OCI-LY7 (cell line): Measurements from ENCODE around the gene DCLK3. TPM values are rescaled to one million over a fixed set of nuclear protein-coding genes. Genes with fewer than 3 reads are reported as not detected.

Experiments
- BruUV-seq: library from RNA; stranded (reverse); fragments of 400-500 nt; replicated peaks from 2 replicates; lab custom pipeline; 2021; lab: Mats Ljungman, UMichigan
- CTCF ChIA-PET: fragments of 300-600 bp; sonication (Branson Sonifier 250); formaldehyde crosslinking; loops from one replicate; lab custom pipeline; 2022; ENCODE audit warnings: antibody characterized with exemption; ENCODE audit not compliant: unreplicated experiment; lab: Charles Lee
- POLR2A ChIA-PET: fragments of 300-600 bp; sonication (Branson Sonifier 250); formaldehyde crosslinking; loops from one replicate; lab custom pipeline; 2022; ENCODE audit warnings: antibody characterized with exemption; lab: Charles Lee
- DNase-seq: peaks from one replicate; pipeline ENCODE4 v3.0.0-alpha.2; 2015; ENCODE audit warnings: low spot score
- H2AFZ ChIP-seq: fragments of 200-600 bp; sonication (generic), shearing (Covaris generic); 2 replicates; pipeline ENCODE4 v1.6.1; 2014; ENCODE audit warnings: mild to moderate bottlenecking, antibody characterized with exemption, low read length, moderate library complexity
- H3K27ac ChIP-seq: fragments of 200-600 bp; sonication (generic); 2 replicates; pipeline ENCODE4 v1.5.1; 2014; ENCODE audit warnings: mixed run types, low read depth, mild to moderate bottlenecking, moderate library complexity, low read length, inconsistent platforms; ENCODE audit not compliant: poor library complexity, severe bottlenecking
- H3K36me3 ChIP-seq: fragments of 200-600 bp; sonication (generic); 2 replicates; pipeline ENCODE4 v1.6.1; 2014; ENCODE audit warnings: mild to moderate bottlenecking, antibody characterized with exemption, low read length, moderate library complexity, mixed read lengths; ENCODE audit not compliant: insufficient read depth
- H3K4me1 ChIP-seq: fragments of 200-600 bp; sonication (generic); 2 replicates; pipeline ENCODE4 v1.5.1; 2014; ENCODE audit warnings: mild to moderate bottlenecking, low read length; ENCODE audit not compliant: insufficient read depth, poor library complexity, severe bottlenecking
- H3K4me2 ChIP-seq: fragments of 200-600 bp; sonication (generic); 2 replicates; pipeline ENCODE4 v1.6.1; 2014; ENCODE audit warnings: mild to moderate bottlenecking, low read length
- H3K4me3 ChIP-seq: fragments of 200-600 bp; sonication (generic); 2 replicates; pipeline ENCODE4 v1.5.1; 2014; ENCODE audit warnings: mild to moderate bottlenecking, low read depth, low read length; ENCODE audit not compliant: poor library complexity, severe bottlenecking
- H3K79me2 ChIP-seq: fragments of 200-600 bp; sonication (generic); 2 replicates; pipeline ENCODE4 v1.6.1; 2016; ENCODE audit warnings: low read depth, mild to moderate bottlenecking, low read length, moderate library complexity, mixed read lengths; ENCODE audit not compliant: insufficient read depth
- H3K9me2 ChIP-seq: fragments of 200-600 bp; sonication (generic); 2 replicates; pipeline ENCODE4 v1.6.1; 2016; ENCODE audit warnings: mild to moderate bottlenecking, low read length, mixed read lengths; ENCODE audit not compliant: insufficient read depth
- H3K9me3 ChIP-seq: fragments of 200-600 bp; sonication (generic); 2 replicates; pipeline ENCODE4 v1.6.1; 2014; ENCODE audit warnings: mild to moderate bottlenecking, mixed run types, low read length, mixed read lengths
- H4K20me1 ChIP-seq: fragments of 200-600 bp; sonication (generic); 2 replicates; pipeline ENCODE4 v1.6.1; 2014; ENCODE audit warnings: mild to moderate bottlenecking, antibody characterized with exemption, low read length, moderate library complexity, mixed read lengths; ENCODE audit not compliant: insufficient read depth
- CTCF ChIP-seq: fragments of 200-600 bp; sonication (generic); conservative IDR thresholded peaks from 2 replicates; pipeline ENCODE4 v1.5.1; 2014; ENCODE audit warnings: mild to moderate bottlenecking, antibody characterized with exemption, low read length, moderate library complexity, mixed read lengths
- EZH2phosphoT487 ChIP-seq: fragments of 200-600 bp; sonication (generic); IDR thresholded peaks from 2 replicates; pipeline ENCODE4 v1.6.1; 2018; ENCODE audit warnings: low read depth, borderline replicate concordance, mild to moderate bottlenecking, mixed run types, antibody characterized with exemption, low read length, moderate library complexity, mixed read lengths
- intact Hi-C: fragments of 100-400 bp; cut with micrococcal nuclease; formaldehyde crosslinking; loops from one replicate; pipeline ENCODE4 v1.10.0; 2022; ENCODE audit not compliant: unreplicated experiment
- total RNA-seq, 2 experiments: library from RNA; depleted of rRNA in 1 of 2; stranded (reverse); fragments of >200 nt in 1 of 2; shearing (Covaris generic) in 1 of 2; gene quantifications; 2 replicates each; pipeline ENCODE4 v1.2.3, GENCODE V29; 2014 to 2022

DCLK3 gene
- total RNA-seq, 2 experiments from 2014 or later = not detected

- intact Hi-C loops = no loop called here
- Histone ChIP-seq H4K20me1 (no peaks in the 10 kb centered on the region), H3K9me3 (no peaks in the 10 kb centered on the region), H3K4me1 (no peaks in the 10 kb centered on the region), H3K4me2 (no peak overlapping the region), H3K36me3 (no peaks in the 10 kb centered on the region), H3K4me3 (no peak overlapping the region), H3K27ac (no peak overlapping the region), H2AFZ (no peak overlapping the region), H3K79me2 (no peaks in the 10 kb centered on the region), H3K9me2 (no peaks in the 10 kb centered on the region)
- ChIA-PET CTCF (no interaction called here), POLR2A (interaction anchor here (0.6 kb wide), 1 partner anchor 535 kb away, joined by 3 read pairs; no protein-coding TSS in a partner anchor)
- BruUV-seq = no TSS peak
- TF ChIP-seq EZH2phosphoT487 = no peak
- TF ChIP-seq CTCF = no peak
- DNase-seq = no peak
These were observed 54.5 kb downstream of the DCLK3 start for GRCh38 chr3:36709826-36710365.

GRCh38 chr3:36709281-36709680 is 55.1 kb downstream of the DCLK3 start:
- Histone ChIP-seq H3K4me3 (no peak overlapping the region), H3K27ac (no peak overlapping the region), H3K9me3 (no peaks in the 10 kb centered on the region), H2AFZ (no peak overlapping the region), H4K20me1 (no peaks in the 10 kb centered on the region), H3K79me2 (no peaks in the 10 kb centered on the region), H3K4me1 (no peaks in the 10 kb centered on the region), H3K36me3 (no peaks in the 10 kb centered on the region), H3K4me2 (no peak overlapping the region), H3K9me2 (no peaks in the 10 kb centered on the region)
- ChIA-PET POLR2A (interaction anchor here (0.6 kb wide), 1 partner anchor 536 kb away, joined by 3 read pairs; no protein-coding TSS in a partner anchor), CTCF (no interaction called here)
- no peak for TF ChIP-seq CTCF
- no TSS peak for BruUV-seq
- intact Hi-C loops = no loop called here
- no peak for DNase-seq

GRCh38 chr3:36707623-36708409 is 56.5 kb downstream of the DCLK3 start:
- H3K27ac ChIP-seq = no peak overlapping the region
- no peaks in the 10 kb centered on the region for H3K9me3 ChIP-seq
- CTCF ChIA-PET = no interaction called here
- H3K36me3 ChIP-seq = no peaks in the 10 kb centered on the region
- BruUV-seq = no TSS peak
- TF ChIP-seq EZH2phosphoT487 (no peak), CTCF (0 out of 2 replicates have a peak, but pooled peaks have one; percentile 24)
- H3K79me2 ChIP-seq = no peaks in the 10 kb centered on the region
- H3K4me2 ChIP-seq = no peak overlapping the region
- no peaks in the 10 kb centered on the region for H3K9me2 ChIP-seq
- intact Hi-C loops = no loop called here
- POLR2A ChIA-PET = interaction anchor here (0.7 kb wide), 1 partner anchor 21 kb away, joined by 3 read pairs; no protein-coding TSS in a partner anchor
- H2AFZ ChIP-seq = no peak overlapping the region
- H4K20me1 ChIP-seq = no peaks in the 10 kb centered on the region
- H3K4me1 ChIP-seq = no peaks in the 10 kb centered on the region
- peak; percentile 7 for DNase-seq
- no peak overlapping the region for H3K4me3 ChIP-seq
